GM19397 (cell line): Measurements from ENCODE around the gene EHD4.

Source experiments
- ATAC-seq: cut with Tn5 transposase; IDR thresholded peaks from one replicate; pipeline ENCODE4 v1.9.1; 2021; ENCODE audit warnings: mild to moderate bottlenecking, moderate library complexity; ENCODE audit not compliant: unreplicated experiment

EHD4 gene

GRCh38 chr15:41958002-41958420 lies 14.3 kb downstream of the EHD4 start:
- ATAC-seq = no peak

DNA sequence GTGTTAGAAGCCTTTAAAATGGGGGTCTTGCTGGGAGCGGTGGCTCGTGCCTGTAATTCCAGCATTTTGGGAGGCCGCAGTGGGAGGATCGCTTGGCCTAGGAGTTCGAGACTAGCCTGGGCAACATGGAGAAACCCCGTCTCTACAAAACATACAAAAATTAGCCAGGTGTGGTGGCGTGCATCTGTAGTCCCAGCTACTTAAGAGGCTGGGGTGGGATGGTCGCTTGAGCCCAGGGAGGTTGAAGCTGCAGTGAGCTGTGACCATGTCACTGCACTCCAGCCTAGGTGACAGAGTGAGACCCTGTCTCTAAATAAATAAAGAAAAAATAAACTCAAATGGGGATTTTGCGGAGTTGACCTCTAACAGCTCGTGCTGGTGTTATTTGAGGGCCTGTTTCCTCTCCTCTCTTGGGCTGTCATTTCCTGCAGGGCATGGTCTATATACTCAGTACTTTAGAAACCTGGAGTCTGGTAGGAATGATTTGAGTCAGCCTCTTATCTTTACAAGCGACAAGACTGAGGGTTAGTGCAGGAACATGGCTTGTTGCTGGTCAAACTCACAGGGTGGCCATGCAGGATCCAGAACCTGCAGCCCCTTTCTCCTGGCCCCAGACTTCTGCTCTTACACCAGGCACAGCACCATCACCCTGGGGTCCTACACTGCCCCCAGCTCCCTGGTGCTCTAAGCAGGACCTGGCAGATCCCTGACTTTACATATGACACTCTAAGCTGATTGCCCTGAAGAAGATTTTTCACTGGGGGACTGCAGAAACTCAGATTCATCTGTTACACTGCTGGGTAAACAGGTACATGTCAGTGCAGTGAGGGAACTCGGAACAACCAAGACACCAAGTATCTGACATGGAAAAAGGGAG lies 15.1 kb downstream of the EHD4 start:
- no peak for ATAC-seq

GRCh38 chr15:41955807-41956525 lies 16.4 kb downstream of the EHD4 start:
- ATAC-seq = no peak

DNA sequence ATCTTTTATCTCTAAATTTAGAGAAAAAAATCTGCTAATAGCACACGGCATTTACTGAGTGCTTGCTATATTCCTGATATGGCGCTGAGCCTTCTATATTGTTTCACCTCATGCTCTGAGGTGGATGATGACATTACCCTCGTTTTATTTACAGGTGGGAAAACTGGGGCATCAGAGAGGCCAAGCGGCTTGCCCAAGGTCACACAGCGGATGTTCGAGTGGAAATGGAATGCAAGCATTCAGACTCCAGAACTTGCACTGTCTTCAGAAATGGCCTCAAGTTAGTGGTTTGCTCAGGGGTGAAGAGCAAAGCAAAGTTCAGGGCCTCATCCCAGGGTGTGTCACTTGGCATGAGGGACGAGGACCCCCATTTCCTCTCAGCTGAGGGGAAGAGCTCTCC lies 17.3 kb downstream of the EHD4 start:
- ATAC-seq = no peak

- ATAC-seq = no peak
Observed at GRCh38 chr15:41954036-41954435, 18.3 kb downstream of the EHD4 start.

DNA sequence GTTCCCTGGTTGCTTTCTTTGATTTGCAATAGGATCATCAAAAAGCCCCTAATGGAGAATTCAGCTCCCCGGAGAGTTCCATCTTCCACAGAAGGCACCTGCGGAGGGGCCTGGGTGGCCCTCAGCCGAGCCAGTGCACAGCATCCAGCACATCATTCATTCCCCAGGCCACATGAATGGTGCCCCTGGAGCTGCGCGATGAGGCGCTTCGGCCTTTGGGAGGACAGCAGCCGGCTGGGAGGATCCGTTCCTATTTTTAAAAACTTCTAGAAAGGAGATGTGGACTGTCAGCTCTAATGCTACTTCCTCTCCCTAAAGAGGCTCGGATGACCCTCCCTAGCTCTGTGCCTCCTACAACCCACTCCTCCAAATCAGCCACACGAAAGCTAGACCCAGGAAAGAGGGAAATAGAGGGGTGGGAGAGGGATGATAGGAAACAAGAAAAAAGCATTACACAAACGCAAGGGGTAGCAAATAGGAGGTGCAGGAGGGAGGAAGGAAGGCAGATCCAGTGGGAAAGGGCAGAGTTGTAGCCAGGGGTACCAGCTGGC lies 20.3 kb downstream of the EHD4 start:
- ATAC-seq = no peak

GRCh38 chr15:41951571-41951970 lies 20.8 kb downstream of the EHD4 start:
- ATAC-seq = no peak

DNA sequence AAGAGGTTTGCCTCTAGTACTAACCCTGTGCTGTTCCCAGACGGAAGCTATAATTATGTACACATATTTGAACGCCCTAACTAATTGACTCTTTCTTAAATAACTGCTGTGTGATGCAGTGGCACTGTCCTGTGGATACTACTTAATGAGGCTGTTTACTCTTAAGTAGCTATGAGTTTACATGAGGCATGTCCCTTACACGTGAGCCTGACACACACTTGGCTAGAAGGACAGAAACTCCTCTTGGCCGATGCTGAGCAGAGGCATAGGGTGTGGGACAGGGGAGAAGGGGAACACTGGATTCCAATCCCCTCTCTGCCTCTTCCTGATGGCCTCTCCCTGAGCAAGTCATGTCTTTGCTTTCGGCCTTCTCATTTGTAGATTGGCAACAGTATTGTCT lies 21.9 kb downstream of the EHD4 start:
- ATAC-seq = no peak

GRCh38 chr15:41950127-41950483 lies 22.3 kb downstream of the EHD4 start:
- ATAC-seq = no peak

- ATAC-seq = no peak
Observed at GRCh38 chr15:41949401-41950126, 22.8 kb downstream of the EHD4 start.

- ATAC-seq = no peak
Observed at GRCh38 chr15:41948490-41948889, 23.9 kb downstream of the EHD4 start.

GRCh38 chr15:41946970-41947369 lies 25.4 kb downstream of the EHD4 start:
- no peak for ATAC-seq

DNA sequence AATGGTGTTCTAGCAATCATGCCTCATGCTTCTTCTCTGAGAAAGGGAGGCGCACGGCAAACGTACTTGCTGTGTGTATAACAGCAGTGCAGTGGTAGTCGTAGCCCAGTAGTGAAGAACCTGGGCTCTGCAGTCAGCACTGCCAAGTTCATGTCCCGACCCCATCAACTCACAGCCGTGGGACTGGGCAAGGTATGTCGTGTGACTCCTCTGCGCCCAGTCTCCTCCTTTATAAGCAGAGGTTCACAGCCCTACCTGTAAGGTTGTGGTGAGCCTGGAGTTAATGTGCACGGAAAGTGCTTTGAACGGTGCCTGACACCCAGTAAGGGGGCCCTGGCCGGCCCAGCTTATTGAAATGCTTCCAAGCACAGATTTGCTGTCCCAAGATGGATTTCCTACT lies 26.6 kb downstream of the EHD4 start:
- no peak for ATAC-seq

GRCh38 chr15:41945221-41945620 lies 27.1 kb downstream of the EHD4 start:
- ATAC-seq = no peak

GRCh38 chr15:41944313-41944940 lies 27.9 kb downstream of the EHD4 start:
- no peak for ATAC-seq

GRCh38 chr15:41943543-41944312 lies 28.6 kb downstream of the EHD4 start:
- ATAC-seq = no peak

- no peak for ATAC-seq
Observed at GRCh38 chr15:41942886-41943285, 29.5 kb downstream of the EHD4 start.

GRCh38 chr15:41941644-41942415 lies 30.5 kb downstream of the EHD4 start:
- no peak for ATAC-seq

- no peak for ATAC-seq
Observed at GRCh38 chr15:41940441-41940857, 31.9 kb downstream of the EHD4 start.
